CD4-positive, alpha-beta T cell (primary cell): ENCODE measurements around the gene ABLIM2. TPM values are rescaled to one million over a fixed set of nuclear protein-coding genes. Genes with fewer than 3 reads are reported as not detected.

Experiments used
- ATAC-seq: fragments of 200-7000 bp; cut with Tn5 transposase; one replicate; pipeline ENCODE4 v1.10.0; 2022; ENCODE audit warnings: mild to moderate bottlenecking; ENCODE audit not compliant: poor library complexity
- CTCF ChIA-PET: fragments of 350-600 bp; sonication (Branson Sonifier 250); formaldehyde crosslinking; loops from one replicate; lab custom pipeline; 2021; ENCODE audit warnings: antibody characterized with exemption, inconsistent platforms; lab: Charles Lee
- POLR2A ChIA-PET: fragments of 350-600 bp; sonication (Branson Sonifier 250); formaldehyde crosslinking; loops from one replicate; lab custom pipeline; 2021; ENCODE audit warnings: antibody characterized with exemption, inconsistent platforms; lab: Charles Lee
- DNase-seq, 14 experiments: peaks; one replicate each; pipeline ENCODE4 v3.0.0-alpha.2; 2013 to 2020; ENCODE audit warnings: mixed read lengths in 2 of 14
- H3K27ac ChIP-seq, 2 donors: one replicate each; pipeline versions ENCODE4 v1.5.1 to v1.7.0; 2013; ENCODE audit warnings: low read length in 2 of 2, low read depth in 1 of 2, mild to moderate bottlenecking in 1 of 2
- H3K27me3 ChIP-seq, 2 experiments: 1 replicate in 1 of 2; 2 replicates in 1 of 2; pipeline versions ENCODE4 v1.6.1 to v1.7.0; 2013; ENCODE audit warnings: low read length in 2 of 2, control low read depth in 1 of 2, mild to moderate bottlenecking in 1 of 2, moderate library complexity in 1 of 2; ENCODE audit not compliant: insufficient read depth in 2 of 2, control insufficient read depth in 1 of 2
- H3K36me3 ChIP-seq: one replicate; pipeline ENCODE4 v1.6.1; 2013; ENCODE audit warnings: low read length, control low read depth; ENCODE audit not compliant: insufficient read depth
- H3K4me1 ChIP-seq: one replicate; pipeline ENCODE4 v1.6.1; 2013; ENCODE audit warnings: low read length, control low read depth; ENCODE audit not compliant: insufficient read depth
- H3K4me3 ChIP-seq: one replicate; pipeline ENCODE4 v1.5.1; 2013; ENCODE audit warnings: mild to moderate bottlenecking, low read length, moderate library complexity
- H3K9me3 ChIP-seq, 2 experiments: 1 replicate in 1 of 2; 2 replicates in 1 of 2; pipeline versions ENCODE4 v1.6.1 to v1.7.0; 2013; ENCODE audit warnings: low read length in 2 of 2, mild to moderate bottlenecking in 2 of 2, control low read depth in 1 of 2, moderate library complexity in 1 of 2; ENCODE audit not compliant: control insufficient read depth in 1 of 2, insufficient read depth in 1 of 2
- H3K27ac Mint-ChIP-seq: one replicate; pipeline ENCODE4 v1.8.0; 2020; ENCODE audit warnings: mixed read lengths
- H3K27me3 Mint-ChIP-seq: one replicate; pipeline ENCODE4 v1.8.0; 2021; ENCODE audit warnings: mixed read lengths
- H3K36me3 Mint-ChIP-seq: one replicate; pipeline ENCODE4 v1.8.0; 2021; ENCODE audit warnings: low read depth, mixed read lengths
- H3K4me1 Mint-ChIP-seq: one replicate; pipeline ENCODE4 v1.8.0; 2021; ENCODE audit warnings: low read depth, mixed read lengths
- H3K4me3 Mint-ChIP-seq: one replicate; pipeline ENCODE4 v1.8.0; 2020; ENCODE audit warnings: mild to moderate bottlenecking, mixed read lengths
- H3K9me3 Mint-ChIP-seq: one replicate; pipeline ENCODE4 v1.8.0; 2020; ENCODE audit warnings: mixed read lengths
- intact Hi-C, 2 experiments: fragments of 100-400 bp; cut with DNase I in 1 of 2; cut with micrococcal nuclease in 1 of 2; formaldehyde crosslinking; loops; one replicate each; pipeline versions ENCODE4 v1.15.1 to v1.9.0; 2023 to 2025; cut with DNase I, micrococcal nuclease
- total RNA-seq, 174 experiments: library from RNA in 2 of 174; stranded (reverse) in 2 of 174; gene quantifications; one replicate each; pipeline ENCODE4 v1.2.3 and lab custom pipeline; 2021 to 2026
- TF ChIP-seq, protein P1 (sequence below): fragments of 200-600 bp; IDR thresholded peaks from one replicate; pipeline ENCODE4 v1.8.0; 2022; ENCODE audit warnings: antibody characterized with exemption, mild to moderate bottlenecking

The ABLIM2 gene
- total RNA-seq, 2 experiments from 2014 or later, result 2.5 to 2.7 TPM

GRCh38 chr4:8044244-8044643 lies 114.4 kb downstream of the ABLIM2 start:
- no peak for ATAC-seq
- POLR2A ChIA-PET, result no interaction called here
- intact Hi-C loops, result no loop called here

DNA sequence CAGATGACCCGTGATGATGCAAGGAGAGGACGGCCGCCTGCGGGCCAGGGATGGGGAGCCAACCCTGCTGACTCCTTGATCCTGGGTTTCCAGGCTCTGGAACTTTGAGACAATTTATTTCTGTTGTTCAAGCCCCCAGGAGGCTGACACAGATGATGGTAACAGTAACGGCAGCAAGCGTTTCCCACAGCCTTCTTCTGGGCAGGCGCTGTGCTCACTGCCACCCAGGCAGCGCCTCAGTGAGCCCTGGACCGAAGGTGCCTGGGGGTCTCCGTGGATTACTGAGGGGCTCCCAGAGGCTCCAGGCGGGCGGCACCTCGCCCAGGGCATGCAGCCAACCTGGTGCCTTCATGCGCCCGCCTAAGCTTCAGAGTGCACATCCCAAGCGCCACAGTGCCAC lies 115.0 kb downstream of the ABLIM2 start:
- TF ChIP-seq, protein P1, sequence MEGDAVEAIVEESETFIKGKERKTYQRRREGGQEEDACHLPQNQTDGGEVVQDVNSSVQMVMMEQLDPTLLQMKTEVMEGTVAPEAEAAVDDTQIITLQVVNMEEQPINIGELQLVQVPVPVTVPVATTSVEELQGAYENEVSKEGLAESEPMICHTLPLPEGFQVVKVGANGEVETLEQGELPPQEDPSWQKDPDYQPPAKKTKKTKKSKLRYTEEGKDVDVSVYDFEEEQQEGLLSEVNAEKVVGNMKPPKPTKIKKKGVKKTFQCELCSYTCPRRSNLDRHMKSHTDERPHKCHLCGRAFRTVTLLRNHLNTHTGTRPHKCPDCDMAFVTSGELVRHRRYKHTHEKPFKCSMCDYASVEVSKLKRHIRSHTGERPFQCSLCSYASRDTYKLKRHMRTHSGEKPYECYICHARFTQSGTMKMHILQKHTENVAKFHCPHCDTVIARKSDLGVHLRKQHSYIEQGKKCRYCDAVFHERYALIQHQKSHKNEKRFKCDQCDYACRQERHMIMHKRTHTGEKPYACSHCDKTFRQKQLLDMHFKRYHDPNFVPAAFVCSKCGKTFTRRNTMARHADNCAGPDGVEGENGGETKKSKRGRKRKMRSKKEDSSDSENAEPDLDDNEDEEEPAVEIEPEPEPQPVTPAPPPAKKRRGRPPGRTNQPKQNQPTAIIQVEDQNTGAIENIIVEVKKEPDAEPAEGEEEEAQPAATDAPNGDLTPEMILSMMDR, result no peak
- no peaks in the 10 kb centered on the region for H3K36me3 ChIP-seq
- peaks cover 0 to 2% of the 10 kb centered on the region in 2 experiments for H3K27me3 ChIP-seq
- no peaks in the 10 kb centered on the region for H3K4me1 ChIP-seq
- no peak for DNase-seq
- ATAC-seq, result no peak
- H3K9me3 Mint-ChIP-seq, result no peaks in the 10 kb centered on the region
- no peaks in the 10 kb centered on the region for H3K36me3 Mint-ChIP-seq
- no peaks in the 10 kb centered on the region for H3K4me1 Mint-ChIP-seq
- no peak overlapping the region for H3K4me3 Mint-ChIP-seq
- ChIA-PET POLR2A (no interaction called here), CTCF (no interaction called here)
- no peaks in the 10 kb centered on the region for H3K9me3 ChIP-seq
- intact Hi-C loops, result no loop called here
- H3K4me3 ChIP-seq, result no peak overlapping the region
- no peaks in the 10 kb centered on the region for H3K27me3 Mint-ChIP-seq
- H3K27ac Mint-ChIP-seq, result no peak overlapping the region
- H3K27ac ChIP-seq, result no peak overlapping the region

More at GRCh38 chr4:8044244-8044643, 114.4 kb downstream of the ABLIM2 start:
- no peaks in the 10 kb centered on the region for H3K4me1 ChIP-seq
- no peaks in the 10 kb centered on the region for H3K36me3 ChIP-seq
- TF ChIP-seq, protein P1, result no peak
- no peak overlapping the region for H3K27ac Mint-ChIP-seq
- CTCF ChIA-PET, result no interaction called here
- H3K9me3 Mint-ChIP-seq, result no peaks in the 10 kb centered on the region
- H3K4me3 Mint-ChIP-seq, result no peak overlapping the region
- DNase-seq, result no peak
- no peaks in the 10 kb centered on the region for H3K27me3 Mint-ChIP-seq
- no peaks in the 10 kb centered on the region for H3K9me3 ChIP-seq
- H3K4me3 ChIP-seq, result no peak overlapping the region
- H3K4me1 Mint-ChIP-seq, result no peaks in the 10 kb centered on the region
- no peaks in the 10 kb centered on the region for H3K36me3 Mint-ChIP-seq
- no peak overlapping the region for H3K27ac ChIP-seq
- peaks cover 0 to 2% of the 10 kb centered on the region in 2 experiments for H3K27me3 ChIP-seq

DNA sequence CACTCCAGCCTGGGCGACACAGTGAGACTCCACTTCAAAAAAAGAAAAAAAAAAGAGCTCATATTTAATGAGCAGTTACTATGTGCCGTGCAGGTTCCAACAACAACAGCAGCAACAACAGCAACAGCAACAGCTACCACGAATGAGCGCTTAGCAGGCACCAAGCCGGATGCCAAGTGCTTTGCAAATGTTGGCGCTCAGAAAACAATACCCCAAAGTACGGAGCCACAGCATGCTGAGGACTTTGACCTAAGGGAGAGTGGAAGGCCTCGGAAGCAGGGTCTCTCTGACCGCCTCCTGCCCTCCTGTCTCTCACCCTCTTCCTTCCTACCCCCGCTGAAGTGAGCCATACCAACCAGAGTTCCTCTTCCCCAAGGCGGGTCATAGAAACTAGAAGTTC lies 116.7 kb downstream of the ABLIM2 start:
- H3K27me3 ChIP-seq, result no peaks in the 10 kb centered on the region
- H3K9me3 Mint-ChIP-seq, result no peaks in the 10 kb centered on the region
- no peak overlapping the region for H3K4me3 ChIP-seq
- no peak for ATAC-seq
- H3K27ac ChIP-seq, result no peak overlapping the region
- no peaks in the 10 kb centered on the region for H3K4me1 ChIP-seq
- no peak overlapping the region for H3K4me3 Mint-ChIP-seq
- no peaks in the 10 kb centered on the region for H3K9me3 ChIP-seq
- intact Hi-C loops, result no loop called here
- H3K4me1 Mint-ChIP-seq, result no peaks in the 10 kb centered on the region
- no peaks in the 10 kb centered on the region for H3K36me3 Mint-ChIP-seq
- H3K27ac Mint-ChIP-seq, result no peak overlapping the region
- no peaks in the 10 kb centered on the region for H3K36me3 ChIP-seq
- ChIA-PET CTCF (no interaction called here), POLR2A (no interaction called here)
- H3K27me3 Mint-ChIP-seq, result no peaks in the 10 kb centered on the region
- TF ChIP-seq, protein P1, result no peak
- DNase-seq, result no peak
